Left hindlimb (tissue), 1 donor: ENCODE data around the gene ATRIP.
A peak's percentile ranks its signal among the peaks of the same experiment; 100 is the strongest.

ENCODE experiments used
- DNase-seq: peaks from one replicate; pipeline ENCODE4 v3.0.0-alpha.2; 2018

The ATRIP gene

GRCh38 chr3:48425281-48425812, 21.2 kb upstream of the ATRIP start:
- DNase-seq = peak; percentile 59

- peak; percentile 85 for DNase-seq
These were observed 20.1 kb upstream of the ATRIP start for GRCh38 chr3:48426401-48426909.

GRCh38 chr3:48426944-48427629, 19.4 kb upstream of the ATRIP start:
- DNase-seq = no peak

GRCh38 chr3:48427630-48427962, 18.9 kb upstream of the ATRIP start:
- peak; percentile 31 for DNase-seq

GRCh38 chr3:48428088-48428571, 18.4 kb upstream of the ATRIP start:
- DNase-seq = no peak

DNA sequence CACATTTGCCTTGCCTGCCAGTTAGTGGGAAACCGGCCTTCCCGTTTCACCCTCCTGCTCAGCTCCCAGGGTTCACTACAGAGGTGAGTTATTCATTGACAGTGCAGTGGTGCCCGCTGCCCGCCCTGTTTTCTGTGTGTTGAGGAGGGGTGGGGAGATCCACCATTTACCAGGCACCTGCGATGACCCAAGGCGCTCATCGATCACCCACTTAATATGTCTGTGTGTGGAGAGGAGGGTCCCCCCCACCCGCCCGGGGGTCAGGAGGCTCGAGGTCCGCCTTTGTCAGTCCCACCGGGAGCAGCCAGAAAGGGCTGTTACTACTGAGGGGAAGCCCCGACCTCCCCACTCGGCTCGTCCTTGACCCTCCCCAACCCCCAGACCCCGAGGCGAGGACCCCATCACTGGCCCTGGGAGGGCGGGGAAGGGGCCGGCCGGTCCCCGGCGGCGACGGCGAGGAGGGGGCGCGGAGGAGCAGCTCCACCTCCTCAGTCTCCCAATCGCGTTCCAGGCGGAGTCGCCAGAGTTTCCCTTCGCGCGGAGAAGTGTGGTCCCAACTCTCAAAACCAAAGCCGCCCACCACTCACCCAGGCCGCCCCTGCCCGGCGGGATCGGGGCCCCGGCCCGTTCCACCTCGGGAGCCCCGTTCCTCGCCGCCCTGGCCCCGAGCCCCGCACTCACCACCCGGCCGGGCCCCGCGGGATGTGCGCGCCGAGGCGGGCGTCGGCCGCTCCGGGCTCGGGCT, 17.8 kb upstream of the ATRIP start:
- DNase-seq = peak; percentile 81

DNA sequence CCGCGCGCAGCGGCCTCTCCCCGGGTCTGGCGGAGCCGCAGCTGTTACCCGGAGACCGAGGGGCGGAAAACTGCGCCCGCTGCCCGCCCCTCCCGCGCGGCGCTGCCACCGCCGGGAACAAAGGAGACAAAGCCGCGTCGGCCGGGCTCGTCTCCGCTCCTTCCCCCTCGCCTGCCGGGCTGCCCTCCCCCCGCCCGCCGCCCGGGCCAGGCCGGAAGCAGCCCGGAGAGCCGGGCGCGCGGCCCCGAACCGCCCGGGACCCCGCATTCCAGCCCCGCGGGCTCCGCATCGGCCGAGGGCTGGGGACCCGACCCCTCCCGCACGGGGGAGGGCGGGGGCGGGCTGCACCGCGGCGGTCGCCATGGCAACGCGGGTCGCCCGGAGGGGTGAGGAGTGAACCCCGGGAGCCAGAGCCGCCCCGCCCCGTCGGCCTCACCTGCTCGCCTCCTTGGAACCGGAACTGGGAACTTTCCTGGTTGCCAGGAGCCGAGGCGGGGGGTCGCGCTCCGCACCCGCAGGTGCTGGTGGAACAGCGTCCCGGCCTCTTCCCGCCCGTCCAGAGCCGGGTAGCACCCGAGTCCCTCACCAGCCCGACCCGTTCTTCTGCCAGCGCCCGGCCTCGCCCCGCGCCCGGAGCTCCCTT, 17.1 kb upstream of the ATRIP start:
- DNase-seq = peak; percentile 67

DNA sequence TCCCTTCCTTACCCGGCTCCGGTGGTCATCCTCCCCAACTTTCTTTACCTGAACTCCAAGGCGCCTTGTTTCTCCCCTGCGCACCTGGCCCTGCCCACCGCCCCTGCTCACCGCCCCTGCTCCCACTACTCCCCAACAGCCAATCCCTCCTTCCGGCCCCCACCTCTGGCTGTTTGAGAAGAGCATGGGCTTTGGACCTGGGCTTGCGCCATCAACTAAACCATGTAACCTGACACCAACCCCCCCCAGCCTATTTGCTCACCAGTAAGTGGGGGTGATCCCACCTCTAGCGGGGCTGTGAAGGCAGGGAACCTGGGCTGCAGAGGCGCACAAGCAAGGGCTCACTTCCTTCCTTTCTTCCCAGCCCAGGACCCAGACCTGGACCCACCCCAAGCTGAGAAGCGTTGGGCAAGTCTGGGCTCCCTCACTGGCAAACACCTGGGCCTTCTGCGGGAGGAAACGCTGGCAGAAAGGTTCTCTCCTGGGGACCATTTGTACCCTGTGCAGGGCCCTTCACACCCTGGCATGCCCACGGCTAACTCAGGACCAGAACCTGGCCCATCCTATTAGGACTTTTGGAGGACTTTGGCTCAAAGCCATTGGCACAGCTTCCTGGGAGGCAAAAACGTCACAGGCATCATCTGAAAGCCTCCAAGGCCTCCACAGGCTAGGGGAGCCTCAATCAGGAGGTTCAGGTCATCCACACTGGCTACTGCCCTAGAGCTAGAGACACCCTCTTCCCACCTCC, 16.4 kb upstream of the ATRIP start, which contains the start of gene PLXNB1:
PLXNB1 (minus strand) TSS at position 127 of the 748 bp plus-strand sequence. CDS start 5,475 bp downstream, outside the sequence.
- peak; percentile 76 for DNase-seq

DNA sequence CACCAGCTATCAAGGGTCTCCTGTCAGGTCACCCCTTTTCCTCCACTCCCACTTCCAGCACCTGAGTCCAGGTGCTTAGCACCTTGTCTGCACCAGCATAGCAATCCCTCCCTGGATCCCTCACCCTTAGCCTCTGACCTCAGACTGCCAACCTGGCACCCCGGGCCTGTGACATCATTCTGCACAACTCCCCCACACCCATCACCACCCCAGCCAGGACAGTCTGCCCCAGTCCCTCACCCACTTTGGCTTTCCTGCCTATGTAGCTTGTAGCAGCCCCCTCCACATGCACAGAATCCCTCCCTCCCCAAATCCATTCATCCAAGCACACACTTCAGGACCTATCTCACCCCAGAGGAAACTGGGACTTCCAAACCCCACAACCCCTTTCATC, 15.8 kb upstream of the ATRIP start:
- DNase-seq = peak; percentile 22

DNA sequence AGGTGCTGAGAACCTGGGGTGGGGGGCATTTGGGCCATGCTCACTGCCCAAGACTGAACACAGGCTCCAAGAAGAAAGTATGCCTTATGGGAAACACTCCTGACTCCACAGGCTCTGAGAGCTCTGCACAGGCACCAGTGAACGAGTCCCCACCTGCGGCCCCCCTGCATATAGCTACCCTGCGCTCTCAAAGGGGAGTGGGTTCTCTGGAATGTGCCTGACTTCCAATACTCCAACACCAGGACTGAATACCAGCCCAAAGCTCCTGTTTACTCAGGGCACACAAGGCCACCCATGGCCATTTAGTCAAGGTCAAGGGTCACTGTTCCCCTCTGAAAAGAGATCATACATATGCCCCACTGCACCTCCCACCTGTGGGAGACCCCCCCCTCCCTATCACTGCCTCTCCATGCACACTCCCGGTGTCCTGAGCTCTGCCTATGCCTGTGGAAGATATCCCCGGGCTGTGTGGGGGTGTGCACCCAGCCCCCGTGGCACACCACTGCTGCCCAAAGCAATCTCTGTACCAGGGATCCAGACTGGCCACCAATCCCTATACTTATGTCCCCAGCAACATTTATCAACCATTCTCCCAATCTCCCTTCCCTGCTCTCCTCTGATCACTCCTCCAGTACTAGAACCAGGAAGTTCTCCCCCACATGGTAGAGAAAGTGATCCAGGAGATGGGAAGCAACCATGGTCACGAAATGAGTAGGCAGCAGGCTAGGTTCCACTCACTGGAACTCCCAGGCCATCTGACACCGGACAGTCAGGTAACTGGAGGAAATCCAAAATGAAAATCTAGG, 15.1 kb upstream of the ATRIP start:
- DNase-seq = peak; percentile 23

- no peak for DNase-seq
These were observed 13.8 kb upstream of the ATRIP start for GRCh38 chr3:48432411-48433371.

DNA sequence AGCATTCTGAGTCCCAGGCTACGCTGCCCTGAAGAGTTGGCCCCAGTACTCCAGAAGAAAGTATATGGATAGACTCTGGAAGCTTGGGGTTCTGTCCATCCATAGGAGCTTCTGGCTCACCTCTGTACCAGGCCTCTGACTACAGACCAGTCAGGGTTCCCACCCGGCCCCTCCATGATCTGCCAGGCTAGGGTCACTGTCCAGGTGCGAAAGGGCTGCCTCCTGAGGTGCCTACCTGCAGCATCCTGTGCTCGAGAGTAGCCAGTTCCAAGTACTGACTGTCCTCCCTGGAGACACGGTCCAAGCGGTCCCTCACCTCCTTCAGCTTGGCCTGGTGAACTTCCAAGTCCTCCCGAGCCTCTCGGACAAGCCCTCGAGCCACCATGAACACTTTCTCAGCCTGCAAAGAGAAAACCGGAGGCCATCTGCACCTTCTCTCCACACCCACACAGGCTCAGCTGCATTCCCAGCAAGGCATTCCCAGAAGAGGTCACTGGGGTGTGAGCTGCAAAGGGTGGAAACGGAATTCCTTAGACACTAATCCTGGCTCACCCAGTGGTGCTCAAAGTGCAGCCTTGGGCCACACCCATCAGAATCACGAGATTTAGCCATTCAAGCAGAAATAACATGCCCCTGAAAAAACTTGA, 12.9 kb upstream of the ATRIP start:
- DNase-seq = no peak

- no peak for DNase-seq
These were observed 11.8 kb upstream of the ATRIP start for GRCh38 chr3:48434591-48435222.

GRCh38 chr3:48435223-48435595, 11.3 kb upstream of the ATRIP start:
- DNase-seq = no peak

DNA sequence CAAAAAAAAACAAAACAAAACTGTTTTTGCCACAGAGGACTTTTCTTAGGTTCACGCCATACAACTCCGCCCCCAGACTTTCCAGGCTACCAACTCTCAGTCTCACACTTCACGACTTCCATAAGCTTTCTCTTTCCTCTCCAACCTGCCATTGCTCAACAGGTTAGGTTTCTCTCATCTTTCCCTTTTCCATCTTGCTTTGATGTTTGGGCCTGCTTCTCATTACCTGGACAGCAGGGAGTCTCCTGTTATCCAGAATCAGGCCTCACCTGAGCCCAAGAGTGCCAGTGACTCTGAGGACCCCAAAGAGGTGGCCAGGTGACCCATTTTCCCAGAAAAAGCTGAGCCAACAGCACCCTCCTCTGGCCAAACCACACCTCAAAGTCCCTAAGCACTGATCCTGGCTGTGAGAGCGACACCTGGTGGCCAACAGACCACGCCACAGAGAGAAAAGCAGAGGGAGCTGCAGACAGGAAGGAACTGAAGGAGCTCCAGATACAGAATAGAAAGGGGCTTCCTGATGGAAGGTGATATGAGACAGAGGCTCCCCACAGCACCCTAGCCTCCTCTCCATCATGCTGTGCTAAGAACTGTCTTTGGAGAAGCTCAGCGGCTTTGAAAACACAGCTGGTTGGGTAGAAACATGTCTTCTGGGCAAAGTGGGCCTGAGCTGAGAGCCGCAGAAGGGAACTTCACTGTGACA, 10.6 kb upstream of the ATRIP start:
- DNase-seq = peak; percentile 81

GRCh38 chr3:48436477-48436787, 10.1 kb upstream of the ATRIP start:
- no peak for DNase-seq

GRCh38 chr3:48436855-48437254, 9.7 kb upstream of the ATRIP start:
- DNase-seq = no peak

GRCh38 chr3:48437812-48438211, 8.7 kb upstream of the ATRIP start:
- no peak for DNase-seq
